Subcutaneous abdominal adipose tissue (tissue), 5 donors: ENCODE results near the gene HOXD13.

Experiments used
- H3K27ac ChIP-seq: one replicate; pipeline ENCODE4 v1.7.0; 2013; ENCODE audit warnings: low read depth, mild to moderate bottlenecking, inconsistent platforms, low read length, moderate library complexity
- H3K27me3 ChIP-seq, 5 donors: one replicate each; pipeline ENCODE4 v1.7.0; 2013; ENCODE audit warnings: low read length in 5 of 5, inconsistent platforms in 1 of 5; ENCODE audit not compliant: control insufficient read depth in 5 of 5, insufficient read depth in 4 of 5
- H3K36me3 ChIP-seq, 5 donors: one replicate each; pipeline ENCODE4 v1.7.0; 2013; ENCODE audit warnings: low read length in 5 of 5; ENCODE audit not compliant: control insufficient read depth in 5 of 5, insufficient read depth in 5 of 5
- H3K4me1 ChIP-seq, 5 donors: one replicate each; pipeline ENCODE4 v1.7.0; 2013; ENCODE audit warnings: low read length in 5 of 5, mild to moderate bottlenecking in 3 of 5, moderate library complexity in 1 of 5; ENCODE audit not compliant: control insufficient read depth in 5 of 5, insufficient read depth in 5 of 5
- H3K4me3 ChIP-seq, 5 donors: one replicate each; pipeline ENCODE4 v1.7.0; 2013; ENCODE audit warnings: low read length in 5 of 5, low read depth in 1 of 5
- H3K9ac ChIP-seq, 5 donors: one replicate each; pipeline ENCODE4 v1.7.0; 2013; ENCODE audit warnings: low read length in 5 of 5, mild to moderate bottlenecking in 4 of 5, moderate library complexity in 3 of 5
- H3K9me3 ChIP-seq, 5 donors: one replicate each; pipeline ENCODE4 v1.7.0; 2013; ENCODE audit warnings: low read length in 5 of 5; ENCODE audit not compliant: control insufficient read depth in 5 of 5
- donor health status: healthy.
- donor health status: healthy.
- donor health status: healthy.
- donor health status: healthy.
- donor health status: healthy.

HOXD13 gene

GRCh38 chr2:176092270-176093144 is at the start of gene HOXD13:
TSS of gene HOXD13 (plus strand) at chr2:176092721. CDS start at chr2:176092891, 170 bp downstream.
- Histone ChIP-seq H3K27ac (no peak within 1 kb of the TSS), H3K4me3 (peak within 1 kb of the TSS in 4 of 5 donors; percentile 32 to 64 (median 44))

GRCh38 chr2:176056406-176056805 is 36.1 kb upstream of the HOXD13 start:
- Histone ChIP-seq H3K9me3 (no peaks in the 10 kb centered on the region), H3K27me3 (peaks cover 4 to 10% (median 7%) of the 10 kb centered on the region in 5 donors), H3K27ac (no peak overlapping the region), H3K9ac (no peak overlapping the region), H3K4me3 (no peak overlapping the region), H3K4me1 (no peaks in the 10 kb centered on the region), H3K36me3 (no peaks in the 10 kb centered on the region)

More at GRCh38 chr2:176092270-176093144, at the start of gene HOXD13:
- Histone ChIP-seq H3K27me3 (peaks cover 81 to 95% (median 85%) of the 10 kb centered on the region in 5 donors), H3K36me3 (no peaks in the 10 kb centered on the region), H3K9me3 (peaks cover 0 to 2% (median 0%) of the 10 kb centered on the region in 5 donors), H3K4me1 (peaks cover 2 to 39% (median 34%) of the 10 kb centered on the region in 5 donors), H3K9ac (no peak within 1 kb of the TSS)

GRCh38 chr2:176063958-176064357 is 28.6 kb upstream of the HOXD13 start:
- no peak overlapping the region for H3K27ac ChIP-seq
- H3K4me1 ChIP-seq: peaks cover 0 to 24% (median 21%) of the 10 kb centered on the region in 5 donors
- no peak overlapping the region for H3K9ac ChIP-seq
- H3K9me3 ChIP-seq: no peaks in the 10 kb centered on the region
- no peaks in the 10 kb centered on the region for H3K36me3 ChIP-seq
- no peak overlapping the region for H3K4me3 ChIP-seq
- peaks cover 32 to 55% (median 40%) of the 10 kb centered on the region in 5 donors for H3K27me3 ChIP-seq

GRCh38 chr2:176066645-176067588 is 25.6 kb upstream of the HOXD13 start:
- Histone ChIP-seq H3K4me3 (peak overlapping the region; percentile 51 to 72 (median 62)), H3K27me3 (peaks cover 43 to 77% (median 61%) of the 10 kb centered on the region in 5 donors), H3K4me1 (peaks cover 0 to 29% (median 27%) of the 10 kb centered on the region in 5 donors), H3K9ac (peak overlapping the region in 1 of 5 donors; percentile 36), H3K36me3 (no peaks in the 10 kb centered on the region), H3K27ac (no peak overlapping the region), H3K9me3 (no peaks in the 10 kb centered on the region)

GRCh38 chr2:176067589-176068418 is 24.7 kb upstream of the HOXD13 start:
- peak overlapping the region in 1 of 5 donors; percentile 36 for H3K9ac ChIP-seq
- H3K4me1 ChIP-seq: peaks cover 0 to 31% (median 27%) of the 10 kb centered on the region in 5 donors
- no peaks in the 10 kb centered on the region for H3K36me3 ChIP-seq
- no peak overlapping the region for H3K27ac ChIP-seq
- H3K9me3 ChIP-seq: no peaks in the 10 kb centered on the region
- peak overlapping the region; percentile 51 to 72 (median 62) for H3K4me3 ChIP-seq
- peaks cover 50 to 82% (median 68%) of the 10 kb centered on the region in 5 donors for H3K27me3 ChIP-seq

GRCh38 chr2:176068419-176068832 is 24.1 kb upstream of the HOXD13 start:
- Histone ChIP-seq H3K27ac (no peak overlapping the region), H3K4me3 (peak overlapping the region in 4 of 5 donors; percentile 15 to 66 (median 28))

GRCh38 chr2:176071330-176072291 is 20.9 kb upstream of the HOXD13 start:
- Histone ChIP-seq H3K4me1 (peaks cover 0 to 35% (median 26%) of the 10 kb centered on the region in 5 donors), H3K36me3 (no peaks in the 10 kb centered on the region), H3K4me3 (no peak overlapping the region), H3K9ac (no peak overlapping the region), H3K9me3 (peaks cover 0 to 3% (median 0%) of the 10 kb centered on the region in 5 donors), H3K27ac (no peak overlapping the region), H3K27me3 (peaks cover 78 to 100% (median 95%) of the 10 kb centered on the region in 5 donors)

More at GRCh38 chr2:176068419-176068832, 24.1 kb upstream of the HOXD13 start:
- Histone ChIP-seq H3K9ac (no peak overlapping the region), H3K27me3 (peaks cover 56 to 85% (median 75%) of the 10 kb centered on the region in 5 donors), H3K4me1 (peaks cover 0 to 35% (median 27%) of the 10 kb centered on the region in 5 donors), H3K36me3 (no peaks in the 10 kb centered on the region), H3K9me3 (no peaks in the 10 kb centered on the region)

GRCh38 chr2:176072292-176072669 is 20.2 kb upstream of the HOXD13 start:
- no peaks in the 10 kb centered on the region for H3K36me3 ChIP-seq
- peaks cover 0 to 3% (median 0%) of the 10 kb centered on the region in 5 donors for H3K9me3 ChIP-seq
- H3K4me3 ChIP-seq: no peak overlapping the region
- peaks cover 0 to 29% (median 19%) of the 10 kb centered on the region in 5 donors for H3K4me1 ChIP-seq
- H3K27me3 ChIP-seq: peaks cover 74 to 99% (median 94%) of the 10 kb centered on the region in 5 donors
- H3K9ac ChIP-seq: no peak overlapping the region
- no peak overlapping the region for H3K27ac ChIP-seq
